ELR (cell line): ENCODE results near the gene WDR7.

ENCODE experiments used
- DNase-seq: peaks from one replicate; pipeline ENCODE4 v3.0.0-alpha.2; 2015; ENCODE audit warnings: low read depth

WDR7 gene

GRCh38 chr18:56803051-56803450 is 151.9 kb downstream of the WDR7 start:
- no peak for DNase-seq

- no peak for DNase-seq
Measured at GRCh38 chr18:56804395-56804794, 153.2 kb downstream of the WDR7 start.

GRCh38 chr18:56807901-56808300 is 156.7 kb downstream of the WDR7 start:
- DNase-seq: no peak

- no peak for DNase-seq
Measured at GRCh38 chr18:56812674-56813073, 161.5 kb downstream of the WDR7 start.

DNA sequence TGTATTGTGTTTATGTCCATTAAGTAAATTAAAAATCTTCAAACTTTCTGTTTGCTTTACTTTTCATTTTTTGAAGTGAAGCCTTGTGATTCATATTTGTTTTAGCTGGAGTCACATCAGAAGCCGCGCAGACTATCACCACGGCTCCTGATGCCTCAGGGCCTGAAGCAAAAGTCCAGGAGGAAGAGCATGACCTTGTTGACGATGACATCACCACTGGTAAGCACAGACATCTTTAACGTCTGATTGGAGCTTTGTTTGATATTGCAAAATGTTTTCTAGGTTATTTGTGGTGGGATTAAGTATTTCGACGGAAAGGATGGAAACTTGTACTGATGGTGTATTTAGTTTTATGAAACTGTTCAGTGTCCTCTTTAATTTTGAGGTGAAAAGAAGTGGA is 164.8 kb downstream of the WDR7 start:
- DNase-seq: peak; percentile 71

GRCh38 chr18:56823986-56824565 is 172.9 kb downstream of the WDR7 start:
- DNase-seq: peak; percentile 24

DNA sequence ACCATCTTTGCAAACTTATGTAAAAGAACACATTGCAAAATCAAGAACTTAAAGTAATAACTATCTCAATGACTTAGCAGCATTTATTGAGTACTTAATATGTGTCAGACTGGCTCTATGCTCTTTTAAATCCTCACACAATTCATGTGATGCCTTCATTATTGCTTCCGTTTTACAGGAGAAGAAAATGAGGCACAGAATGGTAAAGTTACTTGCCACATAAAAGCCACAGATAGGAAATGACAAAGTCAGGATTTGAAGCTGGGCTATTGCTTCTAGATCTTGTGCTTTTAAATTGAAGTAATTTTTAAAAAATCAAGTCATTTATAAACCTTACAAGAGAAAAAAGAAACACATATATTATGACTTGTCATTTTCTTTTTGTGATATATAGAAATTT is 174.2 kb downstream of the WDR7 start:
- DNase-seq: no peak

- no peak for DNase-seq
Measured at GRCh38 chr18:56825878-56826277, 174.7 kb downstream of the WDR7 start.

- DNase-seq: no peak
Measured at GRCh38 chr18:56831988-56832387, 180.8 kb downstream of the WDR7 start.

- peak; percentile 36 for DNase-seq
Measured at GRCh38 chr18:56835331-56835730, 184.2 kb downstream of the WDR7 start.

GRCh38 chr18:56836173-56836572 is 185.0 kb downstream of the WDR7 start:
- DNase-seq: no peak

- DNase-seq: no peak
Measured at GRCh38 chr18:56841836-56842235, 190.7 kb downstream of the WDR7 start.

- DNase-seq: no peak
Measured at GRCh38 chr18:56843241-56843640, 192.1 kb downstream of the WDR7 start.

DNA sequence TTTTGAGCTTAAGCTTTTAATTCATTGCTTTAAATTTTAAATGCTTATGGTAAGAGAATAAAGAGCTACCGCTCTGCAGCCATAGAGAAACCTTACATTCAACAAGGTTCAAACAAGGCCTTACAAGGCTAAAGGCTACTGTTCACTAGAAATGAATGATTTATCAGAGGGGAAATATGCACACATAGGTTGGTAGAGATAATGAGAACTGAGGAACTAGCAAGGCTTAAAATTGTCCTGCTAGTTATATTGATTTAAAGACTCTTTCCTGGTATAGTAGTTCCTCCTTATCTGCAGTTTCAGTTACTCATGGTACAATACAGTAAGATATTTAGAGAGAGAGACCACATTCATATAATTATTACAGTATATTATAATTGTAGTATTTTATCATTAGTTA is 193.4 kb downstream of the WDR7 start:
- no peak for DNase-seq

- DNase-seq: no peak
Measured at GRCh38 chr18:56851774-56852173, 200.6 kb downstream of the WDR7 start.

DNA sequence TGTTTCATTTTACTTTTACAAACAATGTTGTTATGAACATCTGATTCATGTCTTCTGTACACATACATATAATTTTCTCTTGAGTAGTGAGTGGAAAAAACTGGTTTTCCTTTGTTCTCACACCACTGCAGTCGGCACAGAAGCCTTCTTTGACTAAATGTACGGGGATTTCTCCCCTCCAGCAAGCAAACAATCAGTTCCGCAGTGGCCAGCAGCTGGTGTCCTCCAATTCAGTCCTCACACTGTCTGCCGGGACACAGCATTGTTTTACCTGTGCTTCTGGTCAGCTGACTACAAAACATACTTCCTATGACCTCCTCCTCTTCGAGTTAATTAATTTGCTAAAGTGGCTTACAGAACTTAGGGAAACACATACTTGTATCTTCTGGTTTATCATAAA is 202.8 kb downstream of the WDR7 start:
- DNase-seq: no peak

GRCh38 chr18:56861244-56861643 is 210.1 kb downstream of the WDR7 start:
- DNase-seq: no peak

GRCh38 chr18:56869189-56869777 is 218.1 kb downstream of the WDR7 start:
- peak; percentile 78 for DNase-seq

DNA sequence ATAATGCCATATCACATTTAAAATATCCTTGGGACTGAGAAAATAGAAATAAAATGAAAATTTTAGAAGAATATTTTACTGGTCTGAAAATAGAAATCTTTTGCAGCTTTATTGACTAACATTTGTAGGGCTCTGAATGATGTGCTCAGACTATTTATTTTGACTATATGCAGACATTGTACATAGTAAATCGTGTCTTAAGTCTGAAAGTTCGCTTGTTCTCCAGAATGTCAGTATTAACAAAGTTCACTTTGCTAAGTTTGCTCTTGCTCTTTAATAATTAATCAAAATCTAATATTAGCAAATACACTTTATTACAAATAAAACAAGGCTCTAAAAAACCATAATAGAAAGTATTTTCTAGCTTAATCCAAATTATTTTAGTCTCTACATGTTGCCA is 219.8 kb downstream of the WDR7 start:
- no peak for DNase-seq

DNA sequence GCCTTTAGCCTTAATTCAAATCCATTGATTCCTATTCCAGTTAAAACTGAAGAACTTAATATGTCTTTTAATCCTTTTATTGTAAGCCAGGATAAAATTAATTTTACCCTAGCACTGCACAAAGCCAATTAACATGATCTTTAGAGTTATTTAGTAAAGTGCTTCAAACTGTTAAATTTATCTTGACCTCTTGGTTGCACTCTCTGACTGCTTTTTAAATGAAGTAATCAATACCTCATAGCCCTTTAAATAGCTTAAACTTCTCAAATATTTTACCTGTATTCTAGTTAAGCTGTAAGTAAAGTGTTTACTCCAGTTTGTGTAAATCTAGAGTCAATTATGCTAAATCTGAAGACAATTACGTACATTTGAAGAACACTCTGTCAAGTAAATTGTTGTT is 221.0 kb downstream of the WDR7 start:
- no peak for DNase-seq

DNA sequence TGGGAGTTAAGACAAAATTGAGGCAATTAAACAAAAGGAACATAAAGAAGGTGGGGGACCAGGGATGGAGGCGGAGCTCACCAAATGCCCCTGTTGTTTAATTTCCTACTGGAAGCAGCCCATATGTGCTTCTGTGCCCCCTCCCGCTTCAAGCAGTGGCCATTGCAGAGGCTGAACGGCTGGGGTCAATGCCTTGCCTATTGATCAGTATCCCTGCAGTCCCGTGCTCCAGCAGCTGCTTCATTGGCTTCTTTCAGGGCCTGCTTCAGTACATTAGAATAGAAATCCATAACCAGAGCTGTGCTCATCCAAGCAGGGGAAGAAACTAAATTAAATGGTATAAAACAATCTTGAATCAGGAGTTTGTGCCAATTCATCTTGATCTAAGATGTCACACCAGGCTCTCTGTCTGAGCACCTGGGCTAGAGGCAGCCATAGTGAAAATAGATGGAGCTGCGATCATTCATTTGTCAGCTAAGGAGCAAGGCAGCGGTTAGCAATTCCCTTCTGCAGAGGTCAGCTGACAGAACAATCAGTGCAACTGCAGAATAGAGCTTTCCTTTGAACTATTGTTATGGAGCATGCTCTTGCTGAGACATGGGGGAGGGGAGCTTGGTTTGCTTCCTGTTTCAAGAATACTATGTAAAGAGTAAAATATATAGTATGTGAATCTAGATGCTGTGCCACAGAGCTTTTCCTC is 222.4 kb downstream of the WDR7 start:
- DNase-seq: no peak

- DNase-seq: no peak
Measured at GRCh38 chr18:56878711-56879110, 227.6 kb downstream of the WDR7 start.

GRCh38 chr18:56884511-56884910 is 233.4 kb downstream of the WDR7 start:
- no peak for DNase-seq

GRCh38 chr18:56888978-56889377 is 237.8 kb downstream of the WDR7 start:
- no peak for DNase-seq
